RWPE1 (cell line): ENCODE results near the gene AVPR1B.

Source experiments
- CTCF ChIA-PET: fragments of 350-600 bp; sonication (Branson Sonifier 250); formaldehyde crosslinking; extraction: SDS; loops from one replicate; lab custom pipeline; 2021; lab: Yijun Ruan, JAX
- POLR2A ChIA-PET: fragments of 400-600 bp; formaldehyde crosslinking; extraction: SDS; loops from one replicate; lab custom pipeline; 2020; ENCODE audit warnings: antibody characterized with exemption; ENCODE audit not compliant: low non-redundant PET; lab: Yijun Ruan, JAX
- DNase-seq: peaks from one replicate; pipeline ENCODE4 v3.0.0; 2012; ENCODE audit warnings: low spot score
- H3K27ac ChIP-seq: fragments of 450-650 bp; 2 replicates; pipeline ENCODE4 v1.5.1; 2017
- TF ChIP-seq, protein P1 (sequence below): fragments of 450-650 bp; conservative IDR thresholded peaks from 2 replicates; pipeline ENCODE4 v1.5.1; 2017; ENCODE audit warnings: low read depth, mild to moderate bottlenecking

The AVPR1B gene

DNA sequence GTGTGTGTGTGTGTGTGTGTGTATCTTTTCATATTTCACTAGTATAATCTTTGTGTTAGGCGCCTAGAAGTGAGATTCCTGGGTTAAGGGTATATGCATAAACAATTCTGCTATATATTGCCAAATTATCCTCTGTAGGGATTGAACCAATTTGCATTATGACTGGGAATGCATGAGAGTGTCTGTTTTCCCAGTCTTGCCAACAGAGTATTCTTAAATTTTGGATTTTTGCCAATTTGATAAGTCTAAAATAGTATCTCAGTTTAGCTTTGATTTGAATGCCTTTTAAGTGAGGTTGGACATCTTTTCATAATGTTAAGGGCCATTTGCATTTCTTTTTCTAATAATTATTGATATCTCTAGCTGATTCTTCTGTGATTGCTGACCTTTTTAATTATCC is 8.2 kb upstream of the AVPR1B start:
- DNase-seq = no peak
- ChIA-PET CTCF (interaction anchor here (0.7 to 1.1 kb wide), 2 partner anchors 207 to 1430 kb away, joined by 3 read pairs; no protein-coding TSS in a partner anchor), POLR2A (no interaction called here)
- TF ChIP-seq, protein P1, sequence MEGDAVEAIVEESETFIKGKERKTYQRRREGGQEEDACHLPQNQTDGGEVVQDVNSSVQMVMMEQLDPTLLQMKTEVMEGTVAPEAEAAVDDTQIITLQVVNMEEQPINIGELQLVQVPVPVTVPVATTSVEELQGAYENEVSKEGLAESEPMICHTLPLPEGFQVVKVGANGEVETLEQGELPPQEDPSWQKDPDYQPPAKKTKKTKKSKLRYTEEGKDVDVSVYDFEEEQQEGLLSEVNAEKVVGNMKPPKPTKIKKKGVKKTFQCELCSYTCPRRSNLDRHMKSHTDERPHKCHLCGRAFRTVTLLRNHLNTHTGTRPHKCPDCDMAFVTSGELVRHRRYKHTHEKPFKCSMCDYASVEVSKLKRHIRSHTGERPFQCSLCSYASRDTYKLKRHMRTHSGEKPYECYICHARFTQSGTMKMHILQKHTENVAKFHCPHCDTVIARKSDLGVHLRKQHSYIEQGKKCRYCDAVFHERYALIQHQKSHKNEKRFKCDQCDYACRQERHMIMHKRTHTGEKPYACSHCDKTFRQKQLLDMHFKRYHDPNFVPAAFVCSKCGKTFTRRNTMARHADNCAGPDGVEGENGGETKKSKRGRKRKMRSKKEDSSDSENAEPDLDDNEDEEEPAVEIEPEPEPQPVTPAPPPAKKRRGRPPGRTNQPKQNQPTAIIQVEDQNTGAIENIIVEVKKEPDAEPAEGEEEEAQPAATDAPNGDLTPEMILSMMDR = no peak
- H3K27ac ChIP-seq = no peak overlapping the region

DNA sequence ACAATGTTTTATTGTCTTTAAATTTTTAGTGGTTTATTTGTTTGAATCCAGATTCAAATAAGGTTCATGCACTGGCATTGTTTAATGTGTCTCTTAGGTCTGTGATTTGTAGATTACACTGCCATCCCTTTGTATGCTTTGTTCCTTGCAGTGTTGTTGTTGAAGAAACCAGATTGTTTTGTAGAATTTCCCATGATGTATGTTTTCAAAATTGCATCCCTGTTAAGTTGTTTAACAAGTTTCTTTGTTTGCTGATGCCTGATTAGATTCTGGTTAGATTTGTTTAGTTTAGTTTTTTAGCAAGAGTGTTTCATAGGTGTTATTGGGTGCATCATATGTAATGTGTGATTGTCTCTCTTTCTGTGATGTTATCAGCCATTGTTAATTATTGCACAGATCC is 5.5 kb upstream of the AVPR1B start:
- TF ChIP-seq, protein P1 = no peak
- ChIA-PET CTCF (no interaction called here), POLR2A (no interaction called here)
- no peak overlapping the region for H3K27ac ChIP-seq
- DNase-seq = no peak

DNA sequence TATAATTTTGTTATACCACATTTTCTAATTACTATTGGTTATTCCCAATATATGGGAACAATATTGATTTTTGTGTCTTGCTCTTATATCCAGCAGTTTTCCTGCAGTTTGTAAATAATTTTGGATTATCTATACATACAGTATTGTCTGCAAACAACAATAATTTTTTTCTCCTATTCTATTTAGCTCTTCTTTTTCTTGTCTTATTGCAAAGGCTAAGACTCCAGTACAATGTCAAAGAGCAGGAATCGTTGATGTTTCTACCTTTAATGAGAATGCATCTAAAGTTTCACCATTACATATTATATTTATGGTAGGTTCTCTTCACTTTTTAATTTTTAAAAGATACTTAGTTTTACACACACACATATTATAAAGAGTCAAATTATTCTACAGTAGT is 4.1 kb upstream of the AVPR1B start:
- ChIA-PET CTCF (interaction anchor here (1.0 to 1.7 kb wide), 2 partner anchors 9 to 15 kb away, joined by 3 to 6 read pairs; no protein-coding TSS in a partner anchor), POLR2A (no interaction called here)
- DNase-seq = no peak
- H3K27ac ChIP-seq = no peak overlapping the region
- TF ChIP-seq, protein P1 = no peak

DNA sequence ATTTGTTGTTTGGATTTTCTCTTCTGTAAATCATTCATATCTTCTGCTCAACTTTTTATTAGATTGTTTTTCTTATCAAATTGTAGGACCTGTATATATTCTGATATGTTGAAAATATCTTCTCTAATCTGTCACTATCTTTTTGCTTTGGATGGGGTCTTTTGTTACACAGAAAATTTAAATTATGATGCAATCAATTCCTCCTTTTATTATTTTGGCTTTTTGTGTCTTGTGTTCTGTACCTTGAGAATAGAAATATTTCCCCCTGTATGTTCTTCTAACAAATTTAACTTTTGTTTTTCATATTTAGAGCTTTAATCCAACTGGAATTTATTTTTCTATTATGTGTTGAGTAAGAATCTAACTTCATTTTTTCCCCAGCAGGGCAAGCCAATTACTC is 3.2 kb upstream of the AVPR1B start:
- ChIA-PET POLR2A (no interaction called here), CTCF (interaction anchor here (1.0 to 1.7 kb wide), 2 partner anchors 10 to 14 kb away, joined by 3 to 6 read pairs; no protein-coding TSS in a partner anchor)
- no peak overlapping the region for H3K27ac ChIP-seq
- TF ChIP-seq, protein P1 = no peak
- DNase-seq = no peak

DNA sequence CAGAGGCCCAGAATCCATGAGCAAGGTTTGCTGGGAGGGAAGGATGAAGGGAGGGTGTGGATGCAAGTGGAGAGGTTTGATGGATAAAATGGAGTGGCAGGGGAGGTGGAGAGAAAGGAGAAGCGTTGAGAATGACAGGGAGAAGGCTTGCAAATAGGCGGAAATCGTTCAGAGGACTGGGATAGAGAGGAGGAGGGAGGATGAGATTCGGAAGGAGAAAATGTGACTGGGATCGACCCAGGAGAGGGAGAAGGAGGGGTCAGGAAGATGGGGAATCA is 376 bp downstream of the AVPR1B start:
- DNase-seq = no peak
- CTCF ChIA-PET = interaction anchor here (0.7 to 1.2 kb wide), 2 partner anchors 12 to 135 kb away, joined by 3 to 4 read pairs; no protein-coding TSS in a partner anchor
- TF ChIP-seq, protein P1 = no peak
- POLR2A ChIA-PET = no interaction called here
- H3K27ac ChIP-seq = no peak overlapping the region

DNA sequence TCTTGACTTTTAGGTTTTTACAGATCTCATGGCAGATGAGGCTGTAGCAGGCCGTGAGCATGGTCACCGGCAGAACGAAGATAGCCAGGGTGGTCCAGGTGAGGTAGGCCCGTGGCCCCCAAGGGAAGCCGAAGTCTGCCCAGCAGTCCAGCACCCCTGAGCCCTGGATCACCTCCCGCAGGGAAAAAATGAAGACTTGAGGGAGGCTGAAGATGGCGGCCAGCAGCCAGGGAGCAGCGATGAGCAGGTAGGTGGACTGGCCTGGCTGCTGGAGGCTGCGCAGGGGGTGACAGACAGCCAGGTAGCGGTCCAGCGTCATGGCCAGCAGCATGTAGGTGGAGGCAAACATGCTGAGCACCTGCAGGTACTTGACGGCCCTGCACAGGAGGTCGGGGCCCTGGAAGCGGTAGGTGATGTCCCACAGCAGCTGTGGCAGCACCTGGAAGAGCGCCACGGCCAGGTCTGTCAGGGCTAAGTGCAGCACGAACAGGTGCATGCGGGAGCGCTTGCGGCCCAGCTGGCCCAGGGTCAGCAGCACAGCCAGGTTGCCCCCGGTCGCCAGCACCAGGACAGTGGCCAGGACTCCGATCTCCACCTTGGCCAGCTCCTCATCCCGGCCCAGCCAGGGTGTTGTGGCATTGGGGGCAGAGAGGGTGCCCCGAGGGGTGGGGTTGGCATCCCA is 856 bp downstream of the AVPR1B start:
- POLR2A ChIA-PET = no interaction called here
- CTCF ChIA-PET = interaction anchor here (0.7 to 0.9 kb wide), 2 partner anchors 85 to 134 kb away, joined by 3 to 4 read pairs; no protein-coding TSS in a partner anchor
- TF ChIP-seq, protein P1 = no peak

More for the DNA sequence above, 856 bp downstream of the AVPR1B start:
- H3K27ac ChIP-seq = no peak overlapping the region
- no peak for DNase-seq
